Astrocyte (in vitro differentiated cells and primary cell): ENCODE data around the gene PPP2R5C. TPM values are rescaled to one million over a fixed set of nuclear protein-coding genes. Genes with fewer than 3 reads are reported as not detected.

Experiments
- DNase-seq: peaks from one replicate; pipeline ENCODE4 v3.0.0-alpha.2; 2010; ENCODE audit warnings: low read depth
- FAIRE-seq: peaks from 2 replicates; lab custom pipeline; 2011; peaks lifted over from hg19 to GRCh38; lab: Jason Lieb, UNC
- H2AFZ ChIP-seq: 2 replicates; pipeline ENCODE4 v1.6.0; 2012; ENCODE audit warnings: low read depth, low read length, inconsistent platforms
- H3K27ac ChIP-seq: 2 replicates; pipeline ENCODE4 v1.5.1; 2011; ENCODE audit warnings: low read depth, low read length, inconsistent platforms
- H3K27me3 ChIP-seq: 2 replicates; pipeline ENCODE4 v1.6.0; 2011; ENCODE audit warnings: low read length, inconsistent platforms; ENCODE audit not compliant: insufficient read depth
- H3K36me3 ChIP-seq: 2 replicates; pipeline ENCODE4 v1.5.1; 2011; ENCODE audit warnings: low read length, inconsistent platforms; ENCODE audit not compliant: insufficient read depth
- H3K4me1 ChIP-seq: 2 replicates; pipeline ENCODE4 v1.5.1; 2011; ENCODE audit warnings: low read length, inconsistent platforms; ENCODE audit not compliant: insufficient read depth
- H3K4me2 ChIP-seq: 2 replicates; pipeline ENCODE4 v1.6.0; 2012; ENCODE audit warnings: low read length, inconsistent platforms
- H3K4me3 ChIP-seq: 2 replicates; pipeline ENCODE4 v1.5.1; 2011; ENCODE audit warnings: low read depth, mild to moderate bottlenecking, low read length, inconsistent platforms; ENCODE audit not compliant: insufficient read depth
- H3K79me2 ChIP-seq: 2 replicates; pipeline ENCODE4 v1.6.0; 2012; ENCODE audit warnings: mild to moderate bottlenecking, low read length, inconsistent platforms; ENCODE audit not compliant: insufficient read depth
- H3K9ac ChIP-seq: 2 replicates; pipeline ENCODE4 v1.6.0; 2012; ENCODE audit warnings: mild to moderate bottlenecking, low read length, inconsistent platforms
- H3K9me3 ChIP-seq: 2 replicates; pipeline ENCODE4 v1.5.1; 2012; ENCODE audit warnings: low read depth, mild to moderate bottlenecking, low read length, inconsistent platforms; ENCODE audit not compliant: insufficient read depth
- H4K20me1 ChIP-seq: 2 replicates; pipeline ENCODE4 v1.6.0; 2012; ENCODE audit warnings: low read length, inconsistent platforms; ENCODE audit not compliant: insufficient read depth
- H3K27ac Mint-ChIP-seq: one replicate; pipeline ENCODE4 v1.8.0; 2021; ENCODE audit warnings: mild to moderate bottlenecking, mixed read lengths; ENCODE audit not compliant: unreplicated experiment
- H3K27me3 Mint-ChIP-seq: one replicate; pipeline ENCODE4 v1.8.0; 2021; ENCODE audit warnings: low read depth, mixed read lengths; ENCODE audit not compliant: unreplicated experiment
- H3K36me3 Mint-ChIP-seq: one replicate; pipeline ENCODE4 v1.8.0; 2021; ENCODE audit warnings: low read depth, mixed read lengths; ENCODE audit not compliant: unreplicated experiment
- H3K4me1 Mint-ChIP-seq: one replicate; pipeline ENCODE4 v1.8.0; 2021; ENCODE audit warnings: low read depth, mixed read lengths; ENCODE audit not compliant: unreplicated experiment
- H3K4me3 Mint-ChIP-seq: one replicate; pipeline ENCODE4 v1.8.0; 2021; ENCODE audit warnings: mild to moderate bottlenecking, moderate library complexity, mixed read lengths; ENCODE audit not compliant: unreplicated experiment
- H3K9me3 Mint-ChIP-seq: one replicate; pipeline ENCODE4 v1.8.0; 2021; ENCODE audit warnings: mild to moderate bottlenecking, mixed read lengths; ENCODE audit not compliant: unreplicated experiment
- CTCF ChIP-seq: IDR thresholded peaks from 2 replicates; pipeline ENCODE4 v1.5.1; 2011; ENCODE audit warnings: low read depth, mild to moderate bottlenecking, inconsistent platforms, low read length, moderate library complexity; ENCODE audit not compliant: insufficient read depth
- EZH2 ChIP-seq: IDR thresholded peaks from 2 replicates; pipeline ENCODE4 v1.6.1; 2012; ENCODE audit warnings: mild to moderate bottlenecking, low read length, inconsistent platforms; ENCODE audit not compliant: insufficient read depth
- total RNA-seq: library from RNA; stranded (reverse); gene quantifications from 2 replicates; pipeline ENCODE4 v1.2.1, GENCODE V29; 2021

PPP2R5C gene
- total RNA-seq, 1 donor from 2014 or later: 102 TPM

GRCh38 chr14:101851183-101851582, 89.7 kb downstream of the PPP2R5C start:
- no peaks in the 10 kb centered on the region for H3K27me3 Mint-ChIP-seq
- Histone ChIP-seq H3K27ac (no peak overlapping the region), H3K4me1 (no peaks in the 10 kb centered on the region), H4K20me1 (peaks cover 85% of the 10 kb centered on the region), H3K4me2 (no peak overlapping the region), H3K9me3 (no peaks in the 10 kb centered on the region), H3K36me3 (no peaks in the 10 kb centered on the region), H3K27me3 (no peaks in the 10 kb centered on the region), H3K4me3 (no peak overlapping the region), H3K79me2 (peaks cover 94% of the 10 kb centered on the region), H2AFZ (no peak overlapping the region), H3K9ac (no peak overlapping the region)
- H3K36me3 Mint-ChIP-seq: peaks cover 3% of the 10 kb centered on the region
- H3K4me1 Mint-ChIP-seq: peaks cover 13% of the 10 kb centered on the region
- TF ChIP-seq CTCF: no peak
- TF ChIP-seq EZH2: no peak
- no peak overlapping the region for H3K27ac Mint-ChIP-seq
- no peaks in the 10 kb centered on the region for H3K9me3 Mint-ChIP-seq
- FAIRE-seq (no peak), DNase-seq (no peak)
- H3K4me3 Mint-ChIP-seq: no peak overlapping the region

GRCh38 chr14:101851736-101852405, 90.4 kb downstream of the PPP2R5C start:
- Histone ChIP-seq H2AFZ (no peak overlapping the region), H3K4me1 (no peaks in the 10 kb centered on the region), H3K79me2 (peaks cover 92% of the 10 kb centered on the region), H3K4me2 (no peak overlapping the region), H3K36me3 (no peaks in the 10 kb centered on the region), H3K27me3 (no peaks in the 10 kb centered on the region), H3K9me3 (no peaks in the 10 kb centered on the region), H3K9ac (no peak overlapping the region), H3K4me3 (no peak overlapping the region), H3K27ac (no peak overlapping the region), H4K20me1 (peaks cover 87% of the 10 kb centered on the region)
- TF ChIP-seq EZH2 (no peak), CTCF (no peak)
- FAIRE-seq (no peak), DNase-seq (no peak)
- Mint-ChIP-seq H3K9me3 (no peaks in the 10 kb centered on the region), H3K27ac (no peak overlapping the region), H3K36me3 (peaks cover 3% of the 10 kb centered on the region), H3K27me3 (no peaks in the 10 kb centered on the region), H3K4me3 (no peak overlapping the region), H3K4me1 (peaks cover 13% of the 10 kb centered on the region)

GRCh38 chr14:101852785-101853184, 91.3 kb downstream of the PPP2R5C start:
- Histone ChIP-seq H3K9ac (no peak overlapping the region), H4K20me1 (peaks cover 85% of the 10 kb centered on the region)
- FAIRE-seq: no peak

More at GRCh38 chr14:101852785-101853184, 91.3 kb downstream of the PPP2R5C start:
- TF ChIP-seq CTCF: no peak
- DNase-seq: no peak
- Histone ChIP-seq H2AFZ (no peak overlapping the region), H3K4me3 (no peak overlapping the region), H3K4me2 (no peak overlapping the region), H3K27ac (no peak overlapping the region), H3K9me3 (no peaks in the 10 kb centered on the region), H3K36me3 (no peaks in the 10 kb centered on the region), H3K4me1 (no peaks in the 10 kb centered on the region), H3K79me2 (peaks cover 88% of the 10 kb centered on the region), H3K27me3 (no peaks in the 10 kb centered on the region)
- Mint-ChIP-seq H3K36me3 (peaks cover 7% of the 10 kb centered on the region), H3K4me3 (no peak overlapping the region), H3K4me1 (peaks cover 13% of the 10 kb centered on the region), H3K27me3 (no peaks in the 10 kb centered on the region), H3K27ac (no peak overlapping the region), H3K9me3 (no peaks in the 10 kb centered on the region)
